HG02759 (cell line): ENCODE results near the gene LHPP.
"Not testable (repeated sequence)": the region's sequence is repeated elsewhere in the genome, so short reads cannot be mapped to it uniquely, and the experiment has no call there.

ENCODE experiments used
- ATAC-seq: cut with Tn5 transposase; IDR thresholded peaks from one replicate; pipeline ENCODE4 v1.9.1; 2021; ENCODE audit warnings: mild to moderate bottlenecking, moderate library complexity; ENCODE audit not compliant: unreplicated experiment

LHPP gene

DNA sequence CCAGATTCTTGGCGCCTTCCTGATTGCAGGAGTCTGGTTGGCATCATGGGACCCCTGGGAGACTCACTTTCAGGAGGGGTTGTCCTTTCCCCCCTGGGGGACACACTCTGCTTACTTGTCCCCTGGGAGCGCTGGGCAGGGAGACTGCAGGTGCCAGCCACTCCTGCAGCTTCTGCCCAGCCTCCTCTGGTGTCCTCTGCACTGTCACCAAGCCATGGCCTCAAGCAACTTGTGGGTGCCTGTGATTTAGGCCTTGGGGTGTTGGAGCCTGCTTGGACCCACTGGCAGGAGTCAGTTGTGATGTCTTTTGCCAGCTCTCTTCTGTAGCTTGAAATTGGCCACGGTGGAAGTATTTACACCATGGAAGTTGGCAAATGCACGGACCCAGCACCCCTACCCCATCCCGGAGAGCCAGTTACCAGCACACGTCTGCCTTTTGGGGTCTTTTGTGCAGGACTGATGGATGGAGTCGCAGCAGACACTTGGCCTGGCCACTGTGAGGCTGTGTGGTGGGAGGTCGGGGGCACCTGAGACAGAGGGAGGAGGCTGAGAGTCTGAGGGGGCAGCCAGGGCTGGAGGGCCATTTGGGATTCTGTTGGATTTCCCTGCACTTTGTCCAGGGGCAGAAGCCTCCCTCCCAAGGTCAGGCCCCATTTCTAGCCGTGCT, 104.7 kb downstream of the LHPP start:
- ATAC-seq, result no peak

DNA sequence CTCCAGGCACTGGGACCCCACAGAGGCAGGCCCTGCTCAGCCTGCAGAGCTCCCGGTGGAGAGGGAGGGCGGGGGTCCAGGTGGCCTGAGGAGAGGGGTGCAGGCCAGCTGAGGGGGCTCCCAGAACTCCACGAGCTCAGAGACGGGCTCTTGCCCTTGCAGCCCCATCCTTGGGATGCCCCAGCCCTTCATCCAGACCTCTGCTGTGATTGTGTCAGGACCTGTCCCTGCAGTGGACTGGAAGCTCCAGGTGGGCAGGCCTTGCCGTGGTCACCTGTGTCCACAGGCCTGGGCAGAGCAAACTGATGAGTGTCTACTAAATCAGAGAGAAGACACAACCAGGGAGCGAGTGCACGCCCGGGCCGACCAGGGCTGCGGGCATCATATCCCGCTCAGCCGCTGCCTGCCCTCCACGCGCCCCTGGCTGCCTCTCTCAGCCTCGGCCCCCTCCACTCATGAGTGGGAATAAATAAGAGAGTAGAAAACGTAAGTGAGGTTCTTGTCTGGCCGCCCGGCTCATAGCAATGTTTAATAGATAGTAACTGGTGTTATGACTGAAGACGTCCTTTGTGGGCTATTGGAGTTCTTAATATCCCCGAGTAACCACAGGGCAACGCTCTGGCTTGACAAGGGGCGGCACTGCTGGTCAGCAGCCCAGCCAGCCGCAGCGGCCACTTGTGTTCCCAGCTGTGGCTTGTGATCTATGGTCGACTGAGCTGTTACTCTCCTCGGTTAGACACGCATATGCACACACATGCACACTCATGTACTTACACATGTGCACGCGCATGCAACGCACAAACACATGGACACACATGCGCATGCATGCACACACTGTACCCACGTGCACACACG, 105.6 kb downstream of the LHPP start:
- ATAC-seq, result no peak

DNA sequence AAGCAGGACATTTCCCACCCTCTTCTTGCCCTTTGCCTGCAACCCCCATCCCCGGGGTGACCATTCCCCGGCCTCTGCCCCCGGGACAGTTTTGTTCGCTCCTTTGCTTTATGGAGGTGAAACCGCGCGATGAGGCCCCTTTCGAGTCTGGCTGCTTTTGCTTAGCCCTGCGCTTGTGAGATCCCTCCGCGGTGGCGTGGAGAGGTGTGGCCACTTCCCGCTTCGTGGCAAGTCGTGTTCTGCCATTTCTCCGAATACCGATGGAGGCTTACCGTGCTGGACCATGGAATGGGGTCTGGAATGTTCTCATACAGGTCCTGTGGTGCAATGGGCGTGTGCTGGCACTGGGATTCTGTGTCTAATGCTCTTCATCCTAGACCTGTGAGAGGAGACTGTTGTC, 106.7 kb downstream of the LHPP start:
- no peak for ATAC-seq

DNA sequence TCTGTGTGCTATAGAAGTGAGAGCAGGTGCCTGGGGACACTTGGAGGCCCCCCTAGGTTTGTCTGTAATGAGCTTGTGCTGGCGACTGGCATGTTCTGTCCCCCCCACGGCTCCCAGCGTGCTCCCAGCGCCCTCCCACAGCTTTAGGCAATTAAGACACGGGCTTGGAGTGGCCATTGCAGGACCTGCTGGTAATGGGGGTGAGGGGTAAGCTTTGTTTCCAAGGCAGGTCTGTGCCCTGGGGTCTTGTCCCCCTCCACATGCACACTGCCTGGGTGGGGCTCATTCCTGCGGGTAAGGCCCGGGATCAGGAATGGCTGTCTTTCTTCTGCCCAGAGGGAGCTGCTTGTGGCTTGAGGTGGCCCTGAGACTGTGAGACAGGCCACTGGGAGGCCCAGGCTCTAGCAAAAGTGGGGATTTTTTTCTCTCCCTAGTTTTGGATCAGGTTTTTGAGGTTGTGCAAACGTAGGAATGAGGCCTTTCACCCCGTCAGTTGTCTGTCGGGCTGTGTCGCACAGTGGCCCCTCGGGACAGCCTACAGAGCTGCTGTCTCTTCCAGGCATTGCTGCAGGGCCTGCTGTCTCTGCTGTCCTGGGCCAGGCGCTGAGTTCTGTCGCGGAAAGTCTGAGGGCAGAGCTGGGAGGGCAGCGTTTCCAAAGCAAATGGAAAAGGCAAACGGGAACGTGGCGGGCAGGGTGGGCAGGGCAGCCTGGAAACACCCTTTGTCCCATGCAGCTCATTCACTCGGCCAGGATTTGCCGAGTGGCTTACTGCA, 107.4 kb downstream of the LHPP start:
- no peak for ATAC-seq

DNA sequence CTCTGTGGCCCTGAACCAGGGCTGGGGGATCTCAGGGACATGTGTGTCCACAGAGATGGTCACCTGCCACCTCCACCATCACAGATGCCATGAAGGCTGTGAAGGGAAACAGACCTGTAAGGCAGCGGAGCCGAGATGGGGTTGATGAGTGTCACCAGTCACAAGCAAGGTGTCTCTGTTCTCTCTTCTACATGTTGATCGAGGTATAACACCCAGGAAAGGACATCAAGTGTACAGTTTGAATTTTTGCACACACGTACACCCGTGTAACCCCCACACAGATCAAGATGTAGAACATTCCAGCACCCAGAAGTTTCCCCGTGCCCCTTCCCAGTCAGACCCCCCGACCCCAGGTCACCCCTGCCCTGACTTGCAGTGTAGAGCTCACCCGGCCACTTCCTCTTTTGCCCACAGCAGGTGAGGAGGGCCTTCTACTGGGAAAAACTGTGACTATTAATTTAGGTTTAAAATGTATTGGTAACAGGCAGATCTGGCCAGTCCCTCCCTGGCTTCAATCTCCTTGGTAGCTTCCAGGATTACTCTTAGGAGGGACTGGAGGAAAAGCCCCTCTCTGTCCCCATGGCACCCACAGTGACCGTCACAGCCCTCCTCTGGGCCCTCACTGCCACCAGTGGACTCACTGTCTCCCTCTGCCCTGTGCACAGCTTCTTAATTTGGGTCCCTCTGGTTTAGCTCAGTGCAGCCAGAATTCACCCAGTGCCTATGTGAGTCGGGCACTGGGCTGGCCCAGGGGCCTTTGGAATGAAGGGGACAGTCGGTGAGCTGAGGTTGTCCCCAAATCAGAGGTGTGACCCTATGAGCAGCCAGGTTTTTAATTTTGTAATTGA, 108.2 kb downstream of the LHPP start:
- ATAC-seq, result no peak

DNA sequence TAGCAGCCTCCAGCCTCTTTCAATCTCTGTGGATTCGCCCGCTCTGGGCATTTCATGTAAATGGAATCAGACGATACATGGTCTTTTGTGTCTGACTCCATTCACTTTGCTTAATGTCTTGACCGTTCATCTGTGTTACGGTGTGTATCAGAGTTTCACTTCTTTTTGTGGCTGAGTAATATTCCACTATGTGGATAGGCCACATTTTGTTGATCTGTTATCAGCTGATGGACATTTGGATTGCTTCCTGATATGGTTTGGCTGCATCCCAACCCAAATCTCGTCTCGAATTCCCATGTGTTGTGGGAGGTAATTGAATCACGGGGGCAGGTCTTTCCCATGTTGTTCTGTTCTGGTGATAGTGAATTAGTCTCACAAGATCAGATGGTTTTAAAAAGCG, 109.0 kb downstream of the LHPP start:
- ATAC-seq, result no peak

DNA sequence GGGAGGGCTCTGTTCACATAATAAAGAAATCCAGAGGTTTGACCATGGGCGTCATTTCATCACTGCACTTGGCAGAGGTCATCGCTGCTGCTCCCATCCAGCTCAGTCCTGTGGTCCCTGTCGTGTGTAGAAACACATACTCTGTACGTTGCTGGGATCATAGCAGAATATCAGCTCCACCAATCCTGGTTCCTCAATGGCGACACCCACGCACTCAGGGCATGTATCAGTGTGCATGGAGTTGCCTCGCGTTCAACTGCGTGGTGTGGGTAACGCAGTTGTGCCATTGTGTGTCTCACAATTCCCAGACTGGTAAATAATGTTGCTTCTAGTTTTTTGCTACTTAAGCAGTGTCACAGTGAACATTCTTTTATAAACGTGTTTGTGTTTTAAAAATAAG, 111.1 kb downstream of the LHPP start:
- ATAC-seq, result no peak

DNA sequence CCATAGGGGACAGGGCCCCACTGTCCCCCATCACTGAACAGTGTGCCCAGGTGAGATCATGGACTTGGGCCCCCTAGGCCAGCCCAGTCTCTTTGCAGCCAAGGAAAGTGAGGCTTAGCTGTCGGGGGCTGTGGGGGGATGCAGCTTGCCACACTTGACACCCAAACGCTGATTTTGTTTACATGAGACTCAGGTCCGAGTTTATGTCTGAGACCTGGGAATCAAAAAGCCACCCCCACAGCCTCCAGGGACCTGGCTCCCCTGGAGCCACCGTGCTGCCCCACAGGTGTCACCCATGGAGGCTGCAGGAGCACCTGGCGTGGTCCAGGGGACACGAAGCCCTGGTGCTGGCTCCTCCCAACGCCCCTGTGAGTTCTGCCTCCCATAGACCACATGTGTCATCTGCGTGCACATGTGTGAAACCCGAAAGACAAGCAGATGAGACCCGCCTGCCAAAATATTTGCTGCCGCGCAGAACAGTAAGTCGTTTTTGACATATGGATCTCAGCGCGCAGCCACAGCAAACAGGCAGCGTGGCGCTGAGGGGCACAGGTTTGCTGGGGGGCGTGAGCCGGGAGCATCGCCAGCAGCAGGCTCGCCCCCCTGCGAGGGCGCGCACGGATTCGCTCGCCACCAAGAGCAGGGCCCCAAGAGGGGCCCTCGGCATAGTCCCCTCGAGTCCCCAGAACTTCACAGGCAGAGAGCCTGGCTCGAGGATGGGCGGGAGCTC, 112.3 kb downstream of the LHPP start:
- ATAC-seq, result no peak

DNA sequence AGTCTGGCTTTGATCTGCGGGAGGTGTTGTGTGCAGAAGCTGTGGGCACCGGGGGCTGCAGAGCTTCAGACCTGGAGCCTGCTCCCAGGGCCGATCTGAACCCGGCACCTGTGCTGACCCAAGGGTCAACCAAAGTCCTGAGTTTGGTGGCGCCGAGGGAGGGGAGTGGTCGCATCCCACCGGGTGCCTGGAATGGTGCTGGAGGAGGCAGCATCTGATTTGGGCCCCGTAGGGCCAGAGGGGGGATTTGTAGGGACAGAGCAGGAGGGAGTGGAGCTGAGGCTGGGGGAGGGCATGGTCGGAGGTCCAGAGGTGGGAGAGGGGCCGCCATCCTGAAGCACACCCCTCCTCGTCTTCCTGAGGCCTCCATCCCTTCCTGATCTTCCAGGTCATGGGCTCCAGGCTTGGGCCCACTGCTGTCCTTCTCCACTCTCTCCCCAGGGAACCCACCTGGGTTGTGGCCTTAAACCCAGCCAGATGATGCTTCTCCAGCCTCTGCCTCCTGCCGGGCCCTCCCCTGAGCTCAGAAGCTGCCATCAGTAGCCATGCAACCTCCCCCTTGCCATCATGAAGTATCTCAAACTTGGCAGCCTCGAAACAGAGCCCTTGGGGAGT, 112.9 kb downstream of the LHPP start:
- ATAC-seq, result no peak

DNA sequence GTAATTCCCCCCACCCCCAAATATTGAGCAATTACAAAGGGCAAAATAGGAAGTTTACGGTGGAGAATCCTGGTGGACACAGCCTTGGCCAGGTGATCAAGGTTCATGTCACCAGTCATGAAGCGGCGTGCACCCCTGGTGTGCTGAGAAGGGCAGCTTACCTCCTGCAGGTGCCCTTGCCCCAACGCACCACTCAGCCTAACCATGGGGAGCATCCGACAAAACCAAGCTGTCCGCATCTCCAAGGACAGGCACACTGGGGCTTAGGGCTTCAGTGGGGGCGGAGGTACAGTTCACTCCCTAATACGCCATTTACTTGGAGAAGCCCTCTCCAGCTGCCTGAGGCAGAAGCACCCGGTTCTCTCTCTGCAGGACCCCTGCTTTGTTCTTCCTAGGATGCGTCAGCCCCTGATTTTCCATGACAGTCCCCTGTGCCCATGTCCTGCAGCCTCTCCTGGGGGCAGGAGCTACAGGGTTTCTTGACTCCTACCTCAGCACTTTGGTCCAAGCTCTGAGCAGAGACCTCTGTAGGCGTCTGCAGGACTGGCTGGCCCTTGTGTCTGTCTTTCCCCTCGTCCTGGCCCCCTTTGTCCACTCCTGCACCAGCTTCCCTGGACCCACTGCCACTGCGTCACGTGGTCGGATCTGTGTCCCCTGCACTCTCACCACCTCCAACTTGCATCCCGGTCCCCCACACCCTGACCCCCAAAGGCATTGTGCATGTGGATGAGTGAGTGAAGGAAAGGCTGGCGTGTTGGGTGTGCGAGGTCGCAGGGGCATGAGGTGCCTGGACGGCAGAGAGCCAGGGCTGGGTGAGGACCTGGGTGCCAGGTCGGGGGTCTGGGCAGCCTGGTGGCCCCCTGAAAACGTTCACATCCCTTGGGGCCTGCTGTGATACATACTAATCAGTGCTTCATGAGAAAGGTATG, 113.7 kb downstream of the LHPP start:
- no peak for ATAC-seq

DNA sequence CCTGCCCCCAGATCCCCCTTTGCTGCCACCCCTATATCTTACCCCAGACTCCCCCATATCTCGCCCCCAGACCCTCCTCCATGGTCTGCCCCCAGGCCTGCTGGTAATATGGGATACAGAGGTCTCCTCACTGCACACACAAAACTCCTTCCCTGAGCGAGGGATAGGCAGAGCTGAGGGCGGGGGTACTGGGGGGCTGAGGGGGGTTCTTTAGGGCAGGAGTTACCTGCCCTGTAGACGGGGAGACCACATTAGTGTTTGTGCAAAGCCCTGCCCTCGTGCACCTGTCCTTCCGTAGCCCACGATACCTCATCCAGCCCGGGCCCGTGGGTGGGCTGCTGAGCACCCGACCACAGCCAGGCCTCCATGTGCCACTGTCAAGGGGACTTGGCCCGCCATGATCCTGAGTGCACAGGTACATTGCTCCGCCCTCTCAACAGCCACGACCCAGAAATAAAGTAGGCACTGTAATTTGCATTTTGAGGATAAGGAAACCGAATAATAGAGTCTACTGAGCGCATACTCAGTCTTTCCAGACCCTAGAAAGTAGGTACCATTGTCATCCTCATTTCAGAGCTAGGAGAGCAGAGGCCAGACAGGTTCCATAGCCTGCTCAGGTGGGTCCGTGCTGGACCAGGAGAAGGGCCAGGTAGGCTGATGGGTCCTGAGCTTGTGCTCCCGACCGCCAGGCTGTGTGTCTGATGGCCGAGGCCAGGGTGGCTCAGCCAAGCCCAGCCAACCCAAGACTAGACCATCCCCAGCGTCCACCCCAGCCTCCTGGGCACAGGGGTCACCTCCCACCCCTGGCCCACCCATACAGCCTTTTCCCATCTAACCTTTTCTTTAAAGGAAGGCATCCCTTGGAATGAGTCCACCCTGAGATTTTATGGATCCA, 115.2 kb downstream of the LHPP start:
- ATAC-seq, result no peak

DNA sequence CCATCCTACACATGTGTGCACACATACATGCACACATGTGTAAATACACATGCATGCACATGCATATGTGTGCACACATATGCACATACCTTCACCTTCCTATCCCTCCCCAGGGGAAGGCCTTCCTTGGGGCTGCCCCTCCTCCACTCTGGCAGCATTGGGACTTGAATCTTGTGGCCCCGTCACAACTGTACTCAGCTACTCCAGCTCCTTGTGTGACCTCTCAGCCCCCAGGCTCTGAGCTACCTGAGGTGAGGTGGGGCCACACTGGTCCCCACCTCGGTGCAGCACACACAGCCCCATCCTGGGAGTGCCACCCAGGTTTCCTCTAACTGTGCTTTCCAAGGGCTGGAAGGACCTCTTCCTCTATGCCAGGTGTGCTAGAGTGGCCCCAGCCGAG, 116.0 kb downstream of the LHPP start:
- no peak for ATAC-seq

DNA sequence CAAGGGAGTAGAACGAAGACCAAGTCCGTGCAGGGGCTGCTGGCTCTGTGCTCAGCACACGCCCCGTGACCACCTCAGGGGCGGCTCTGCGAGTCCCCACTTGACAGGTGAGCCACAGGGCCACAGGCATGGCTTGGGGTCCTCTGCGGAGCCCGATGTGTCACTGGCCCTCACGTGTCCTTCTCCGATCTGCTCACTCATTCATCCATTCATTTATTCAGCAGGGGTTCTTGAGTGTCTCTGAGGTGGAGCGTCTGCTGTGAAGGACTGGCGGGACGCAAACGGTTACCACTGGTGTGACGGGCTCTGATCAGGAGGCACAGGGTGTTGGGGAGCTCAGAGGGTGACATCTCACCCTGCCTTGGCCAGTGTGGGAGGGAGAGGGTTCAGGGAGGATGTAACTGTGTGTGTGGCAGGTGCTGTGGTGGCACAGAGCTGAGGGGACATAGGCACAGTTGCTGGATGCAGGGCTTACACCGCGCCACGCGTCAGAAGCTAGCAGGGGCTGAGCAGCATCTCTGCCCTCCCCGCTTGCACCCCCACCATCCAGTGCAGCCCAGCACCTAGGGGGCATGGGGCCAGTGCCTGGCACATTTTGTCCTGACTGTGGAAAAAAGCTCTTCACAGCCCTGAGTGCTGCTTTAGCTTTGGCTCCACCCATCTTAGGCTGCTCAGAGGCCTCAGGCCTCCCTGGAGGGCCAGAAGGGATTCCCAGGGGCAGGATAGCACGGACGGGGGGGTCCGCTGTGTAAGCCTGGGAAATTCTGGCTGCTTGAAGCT, 116.8 kb downstream of the LHPP start:
- ATAC-seq, result no peak

DNA sequence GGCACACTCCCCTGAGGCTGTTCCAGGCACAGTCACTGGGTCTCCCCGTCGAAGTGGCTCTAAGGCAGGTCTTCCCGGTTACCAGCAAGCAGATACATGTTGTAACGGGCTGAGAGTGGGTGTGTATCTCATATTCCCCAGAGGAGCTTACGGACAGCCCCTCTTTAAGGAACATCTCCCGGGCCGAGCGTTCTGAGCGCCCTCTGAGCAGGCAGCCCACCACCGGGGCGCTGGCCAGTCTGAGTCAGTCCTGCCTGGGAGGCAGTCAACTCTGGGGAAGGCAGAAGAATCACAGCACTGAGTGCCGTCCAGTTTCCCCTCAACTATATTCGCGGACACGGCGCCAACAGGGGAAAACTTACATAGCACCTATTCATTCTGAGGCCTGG, 117.4 kb downstream of the LHPP start:
- ATAC-seq, result no peak

DNA sequence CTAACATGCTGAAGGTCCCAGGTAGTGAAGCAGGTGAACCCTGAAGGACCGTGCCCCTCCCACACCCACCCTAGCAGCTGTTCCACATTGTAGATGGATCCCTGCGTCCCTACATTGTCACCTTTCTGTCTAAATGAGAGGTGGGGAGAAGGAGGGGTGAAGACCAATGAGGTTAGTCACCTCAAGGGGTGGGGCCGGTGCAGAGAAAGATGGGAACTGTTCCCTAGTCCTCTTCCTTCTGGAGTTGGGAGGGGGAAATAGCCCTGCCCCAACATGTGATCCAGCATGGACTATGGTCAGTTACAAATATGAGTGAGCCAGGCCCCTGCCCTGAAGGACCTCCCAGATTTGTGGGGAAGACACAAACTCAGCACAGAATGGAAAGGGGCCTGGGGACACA, 124.5 kb downstream of the LHPP start:
- ATAC-seq, result no peak

DNA sequence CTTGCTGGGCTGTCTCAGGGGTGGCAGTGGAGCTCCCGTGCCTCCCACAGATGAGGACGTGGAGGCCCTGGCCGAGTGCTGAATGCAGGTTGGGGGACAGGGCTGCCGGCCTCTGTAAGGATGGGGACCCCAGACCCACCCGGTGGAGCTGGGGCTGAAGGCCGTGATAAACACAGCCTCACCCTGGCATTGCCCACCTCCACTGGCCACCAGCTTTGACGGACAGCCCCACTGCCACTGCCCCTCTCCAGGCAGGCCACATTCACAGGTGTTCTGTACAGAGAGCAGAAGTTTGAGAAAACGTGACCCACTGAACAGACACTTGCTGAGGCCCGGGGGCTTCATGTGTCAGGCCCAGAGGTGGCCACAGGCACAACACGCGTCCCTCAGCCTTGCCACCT, 126.2 kb downstream of the LHPP start:
- no peak for ATAC-seq

DNA sequence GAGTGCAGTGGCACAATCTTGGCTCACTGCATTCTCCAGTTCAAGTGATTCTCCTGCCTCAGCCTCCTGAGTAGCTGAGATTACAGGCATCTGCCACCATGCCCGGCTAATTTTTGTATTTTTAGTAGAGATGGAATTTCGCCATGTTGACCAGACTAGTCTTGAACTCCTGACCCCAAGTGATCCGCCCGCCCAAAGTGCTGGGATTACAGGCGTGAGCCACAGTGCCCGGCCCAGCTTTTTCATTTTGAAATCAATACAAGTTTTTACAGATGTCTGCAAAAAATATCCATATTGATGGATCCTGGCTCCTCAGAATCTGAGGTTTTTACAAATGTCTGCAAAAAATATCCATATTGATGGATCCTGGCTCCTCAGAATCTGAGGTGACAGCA, 126.7 kb downstream of the LHPP start:
- ATAC-seq, result not testable (repeated sequence)
